HG03575 (cell line): Measurements from ENCODE around the gene SLC4A4.
A peak's percentile ranks its signal among the peaks of the same experiment; 100 is the strongest.

Source experiments
- ATAC-seq: cut with Tn5 transposase; IDR thresholded peaks from one replicate; pipeline ENCODE4 v1.9.1; 2021; ENCODE audit not compliant: unreplicated experiment, insufficient number of reproducible peaks, low FRiP score; ENCODE audit errors: extremely low read depth

The SLC4A4 gene

DNA sequence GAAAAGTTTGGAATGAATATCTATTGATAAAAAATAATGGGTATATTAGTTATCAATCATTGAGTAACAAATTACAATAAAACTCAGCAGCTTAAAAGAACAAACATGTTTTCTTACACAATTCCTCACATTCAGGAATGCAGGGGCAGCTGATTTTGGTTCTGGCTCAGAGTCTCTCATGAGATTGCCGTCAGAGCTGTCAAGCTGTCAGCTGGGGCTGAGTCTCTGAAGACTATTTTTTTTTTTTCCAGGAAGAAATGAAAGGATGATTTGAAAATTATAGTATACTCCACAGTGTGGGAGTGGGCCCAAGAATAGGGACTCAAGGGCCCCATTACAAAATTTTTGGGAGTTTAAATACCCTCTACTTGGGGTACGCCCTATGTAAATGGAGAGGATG lies 226.0 kb downstream of the SLC4A4 start:
- no peak for ATAC-seq

DNA sequence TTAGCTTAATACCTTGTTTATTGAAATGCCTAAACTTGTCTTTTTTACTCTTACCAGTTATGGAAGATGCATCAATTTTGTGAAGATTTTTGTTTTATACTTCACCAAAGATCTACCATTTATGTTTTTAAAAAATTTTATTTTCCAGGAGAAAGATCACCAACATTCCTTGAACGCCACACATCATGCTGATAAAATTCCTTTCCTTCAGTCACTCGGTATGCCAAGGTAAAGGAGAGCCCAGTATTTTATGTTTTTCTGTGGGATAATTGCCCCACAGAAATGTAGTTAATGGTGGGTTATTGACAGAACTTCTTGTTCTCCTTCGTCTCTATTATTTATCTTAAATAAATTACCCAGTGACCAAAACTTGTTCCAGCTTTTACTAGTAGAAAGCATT lies 228.0 kb downstream of the SLC4A4 start:
- no peak for ATAC-seq

DNA sequence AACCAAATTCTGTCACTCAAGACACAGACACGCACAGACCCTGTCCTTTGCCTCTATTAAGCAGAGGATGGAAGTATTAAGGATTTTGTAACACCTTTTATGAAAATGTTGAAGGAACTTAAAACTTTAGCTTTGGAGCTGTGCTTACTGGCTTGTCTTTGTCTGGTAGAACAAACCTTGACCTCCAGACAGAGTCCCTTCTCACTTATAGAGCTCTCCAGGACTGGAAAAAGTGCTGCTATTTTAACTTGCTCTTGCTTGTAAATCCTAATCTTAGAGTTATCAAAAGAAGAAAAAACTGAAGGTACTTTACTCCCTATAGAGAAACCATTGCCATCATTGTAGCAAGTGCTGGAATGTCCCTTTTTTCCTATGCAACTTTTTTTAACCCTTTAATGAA lies 229.3 kb downstream of the SLC4A4 start:
- no peak for ATAC-seq

DNA sequence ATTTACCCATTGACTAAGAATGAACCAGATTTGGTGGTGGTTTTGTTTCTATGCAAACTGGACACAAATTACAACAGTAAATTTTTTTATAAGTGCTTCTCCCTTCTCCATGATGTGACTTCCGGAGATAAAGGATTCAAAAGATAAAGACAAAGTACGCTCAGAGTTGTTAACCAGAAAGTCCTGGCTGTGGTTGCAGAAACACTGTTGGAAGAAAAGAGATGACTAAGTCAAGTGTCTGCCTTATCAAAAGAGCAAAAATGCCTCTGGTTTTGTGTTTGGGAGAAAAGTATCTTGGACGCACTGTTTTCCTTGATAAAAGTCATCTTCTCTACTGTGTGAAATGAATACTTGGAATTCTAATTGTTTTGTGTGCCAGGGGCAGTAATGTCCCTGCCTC lies 231.7 kb downstream of the SLC4A4 start:
- no peak for ATAC-seq

DNA sequence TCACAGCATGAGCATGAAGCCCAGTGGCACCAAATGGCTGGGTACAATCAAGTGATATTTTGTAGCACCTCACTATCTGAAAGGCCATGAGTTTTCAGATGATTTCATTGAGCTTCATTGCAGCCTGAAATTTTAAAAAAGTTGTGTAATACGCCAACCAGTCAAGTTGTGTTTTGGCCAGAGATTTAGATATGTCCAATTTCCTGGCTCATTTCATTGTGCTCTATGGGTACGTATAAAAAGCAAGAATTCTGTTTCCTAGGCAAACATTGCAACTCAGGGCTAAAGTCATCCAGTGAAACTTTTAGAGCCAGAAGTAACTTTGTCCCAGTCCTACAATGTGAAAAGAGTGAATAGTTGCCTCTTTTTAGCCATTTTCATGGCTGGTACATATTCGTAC lies 232.5 kb downstream of the SLC4A4 start:
- no peak for ATAC-seq

DNA sequence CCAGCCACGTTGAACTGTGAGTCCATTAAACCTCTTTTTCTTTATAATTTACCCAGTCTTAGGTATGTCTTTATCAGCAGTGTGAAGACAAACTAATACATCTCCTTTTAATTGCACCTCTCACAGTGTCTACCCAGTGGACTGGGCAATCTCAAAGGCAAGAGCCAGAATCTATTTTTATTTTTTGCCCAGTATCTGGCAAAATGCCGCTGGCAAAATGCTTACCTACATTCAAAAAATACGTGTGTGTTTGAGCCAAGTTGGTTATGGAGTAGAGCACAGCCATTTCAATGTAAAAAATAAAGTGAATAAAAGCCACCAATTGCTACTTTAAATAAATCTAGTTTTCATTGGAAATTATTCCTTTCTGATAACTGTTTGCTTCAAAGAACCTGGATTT lies 245.2 kb downstream of the SLC4A4 start:
- ATAC-seq: no peak

DNA sequence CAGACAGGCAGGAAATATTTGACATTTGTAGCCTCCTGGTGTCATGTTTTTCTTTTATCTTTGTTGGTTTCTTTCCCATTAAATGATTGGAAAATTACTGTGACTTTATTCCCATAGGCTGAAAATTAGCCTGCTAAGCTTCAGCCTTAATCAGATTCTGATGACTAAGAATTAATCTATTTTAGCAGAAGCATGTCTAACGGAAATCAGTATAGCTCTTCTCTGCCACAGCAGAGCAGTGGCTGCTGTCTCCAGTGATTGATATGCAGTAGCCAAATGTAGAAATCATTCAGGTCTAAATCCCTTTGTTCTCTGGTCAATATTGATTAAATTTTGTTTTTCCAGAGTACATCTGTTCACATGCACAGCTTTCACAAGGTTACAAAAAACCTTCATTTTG lies 245.8 kb downstream of the SLC4A4 start:
- ATAC-seq: no peak

DNA sequence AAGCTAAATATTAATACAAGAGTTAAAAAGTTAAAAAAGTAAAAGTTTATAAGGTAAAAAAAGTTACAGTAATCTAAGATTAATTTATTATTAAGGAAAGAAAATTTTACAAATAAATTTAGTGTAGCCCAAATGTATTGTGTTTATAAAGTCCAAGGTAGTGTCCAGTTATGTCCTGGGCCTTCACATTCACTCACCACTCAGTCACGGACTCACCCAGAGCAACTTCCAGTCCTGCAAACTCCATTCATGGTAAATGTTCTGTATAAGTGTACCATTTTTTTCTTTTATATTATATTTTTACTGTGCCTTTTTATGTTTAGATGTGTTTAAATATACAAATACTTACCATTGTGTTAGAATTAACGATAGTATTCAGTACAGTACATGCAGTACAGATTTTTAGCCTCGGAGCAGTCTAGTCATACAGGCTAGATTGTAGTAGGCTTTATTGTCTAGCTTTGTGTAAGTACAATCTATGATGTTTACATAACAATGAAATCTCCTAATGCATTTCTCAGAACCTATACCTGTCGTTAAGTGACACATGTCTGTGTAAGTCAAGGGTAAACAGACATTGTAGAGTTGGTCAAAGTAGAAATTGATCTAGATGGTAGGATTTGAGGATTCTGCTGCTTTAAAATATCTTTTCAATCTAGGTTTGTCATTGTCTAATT lies 247.4 kb downstream of the SLC4A4 start:
- no peak for ATAC-seq

DNA sequence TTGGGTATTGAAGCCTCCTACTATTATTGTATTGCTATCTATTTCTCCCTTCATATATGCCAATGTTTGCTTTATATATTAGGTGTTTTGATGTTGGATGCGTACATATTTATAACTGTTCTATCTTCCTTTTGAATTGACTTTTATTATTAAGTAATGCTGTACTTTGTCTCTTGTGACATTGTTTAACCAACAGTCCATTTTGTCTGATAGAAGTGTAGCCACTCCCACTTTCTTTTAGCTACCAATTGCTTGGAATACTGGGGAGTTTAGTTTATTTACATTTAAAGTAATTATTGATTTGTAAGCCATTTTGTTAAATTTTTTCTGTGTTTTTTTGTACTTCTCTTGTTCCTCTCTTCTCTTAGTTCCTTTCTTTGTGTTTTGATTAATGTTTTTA lies 249.2 kb downstream of the SLC4A4 start:
- ATAC-seq: no peak

DNA sequence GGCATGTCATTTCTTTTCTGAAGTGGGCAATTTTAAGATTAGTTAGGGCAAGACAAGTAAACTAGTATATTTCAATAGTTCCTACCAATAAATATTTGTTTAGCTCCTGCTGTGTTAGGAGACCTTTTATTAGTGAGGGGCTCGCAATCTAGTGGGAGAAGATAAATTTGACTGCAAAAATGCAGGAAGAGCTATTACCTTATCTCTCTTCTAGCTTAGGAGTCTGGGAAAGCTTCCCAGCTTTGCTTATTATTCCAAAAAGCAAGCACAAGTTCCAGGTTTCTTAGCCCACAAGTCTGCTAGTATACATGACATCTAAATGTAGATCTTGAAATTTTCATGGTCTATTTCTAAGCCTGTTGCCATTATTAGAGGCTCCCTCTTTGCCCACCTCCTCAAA lies 254.0 kb downstream of the SLC4A4 start:
- ATAC-seq: no peak

DNA sequence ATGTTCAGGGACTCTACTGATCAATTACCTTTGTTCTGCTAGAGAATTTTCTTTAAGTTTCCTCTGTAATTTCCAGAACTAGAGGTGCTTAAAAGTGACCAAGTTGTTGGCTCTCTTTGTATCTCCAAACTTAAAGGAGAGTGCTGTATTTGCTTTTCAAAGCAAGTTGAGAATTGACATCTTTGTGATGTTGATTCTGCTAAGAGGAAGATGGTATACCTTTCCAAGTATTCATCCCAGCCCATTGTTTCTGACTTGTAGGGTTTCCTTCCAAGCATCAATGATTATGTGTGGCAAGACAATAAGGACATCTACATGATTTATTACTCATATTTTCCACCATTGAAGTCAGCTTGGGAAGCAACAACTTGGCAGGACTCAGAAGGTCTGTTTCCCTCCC lies 254.5 kb downstream of the SLC4A4 start:
- ATAC-seq: no peak

DNA sequence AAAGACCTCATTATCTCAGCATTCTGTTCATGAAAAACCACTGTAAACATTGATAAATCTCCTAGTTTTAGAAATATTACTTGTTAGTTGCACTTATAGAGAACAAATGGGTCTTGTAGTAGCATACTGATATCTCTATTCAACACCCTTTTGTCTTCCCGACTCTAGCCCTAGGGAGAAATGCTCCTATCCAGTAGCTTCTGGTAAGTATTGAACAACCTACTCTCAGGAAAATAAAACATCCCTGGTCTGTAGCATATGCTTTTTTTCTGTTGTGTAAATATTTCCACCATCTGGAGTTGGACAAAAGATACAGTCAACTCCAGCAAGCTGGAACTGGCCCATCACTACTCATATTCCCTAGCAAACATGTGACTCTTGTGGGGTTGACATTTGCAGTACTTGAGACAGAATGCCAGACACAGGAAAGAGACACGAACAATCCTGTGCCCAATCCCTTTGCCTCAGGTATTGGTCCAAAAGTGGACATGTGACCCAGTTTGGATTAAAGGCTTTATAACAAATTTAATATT lies 256.8 kb downstream of the SLC4A4 start:
- no peak for ATAC-seq

DNA sequence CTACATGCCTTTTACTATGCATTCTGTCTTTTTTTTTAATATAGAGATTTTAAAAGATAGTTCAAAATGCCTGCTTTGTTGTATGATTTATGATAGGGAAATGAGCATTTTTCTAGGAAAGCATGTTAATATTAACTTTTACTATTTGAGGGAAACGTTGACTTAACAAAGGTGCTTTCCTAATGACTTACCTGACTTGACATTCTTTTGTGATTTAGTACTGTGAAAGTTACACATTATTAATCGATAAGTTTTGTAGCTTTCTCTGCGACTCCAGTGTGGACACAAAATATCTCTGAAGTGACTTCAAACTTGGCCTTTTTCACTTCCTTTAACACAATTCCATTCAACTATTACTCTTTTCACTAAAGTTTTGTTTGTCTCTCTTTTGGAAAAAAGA lies 260.8 kb downstream of the SLC4A4 start:
- no peak for ATAC-seq

DNA sequence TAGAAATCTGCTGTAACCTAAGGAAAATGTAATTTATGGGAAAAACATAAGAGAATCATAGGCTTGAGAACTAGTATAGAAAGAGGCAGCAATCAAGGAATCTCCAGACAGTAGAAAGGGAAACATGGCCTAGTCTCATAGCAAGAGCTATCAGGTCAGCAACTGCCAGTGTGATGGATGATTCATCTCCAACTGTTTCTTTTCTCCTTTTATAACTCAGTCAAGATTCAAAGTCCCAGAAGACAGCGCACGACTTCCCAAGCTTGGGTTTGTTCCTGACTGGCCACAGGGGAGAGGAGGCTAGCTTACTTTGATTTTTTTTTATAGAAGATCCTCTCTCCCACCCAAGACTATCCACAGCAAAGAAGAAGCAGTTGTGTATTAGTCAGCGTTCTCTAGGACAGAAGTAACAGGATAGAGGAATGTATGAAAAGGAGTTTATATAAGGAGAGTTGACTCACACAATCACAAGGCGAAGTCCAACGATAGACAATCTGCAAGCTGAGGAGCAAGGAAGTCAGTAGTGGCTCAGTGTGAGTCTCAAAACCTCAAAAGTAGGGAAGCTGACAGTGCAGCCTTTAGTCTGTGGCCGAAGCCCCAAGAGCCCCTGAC lies 263.6 kb downstream of the SLC4A4 start:
- no peak for ATAC-seq

DNA sequence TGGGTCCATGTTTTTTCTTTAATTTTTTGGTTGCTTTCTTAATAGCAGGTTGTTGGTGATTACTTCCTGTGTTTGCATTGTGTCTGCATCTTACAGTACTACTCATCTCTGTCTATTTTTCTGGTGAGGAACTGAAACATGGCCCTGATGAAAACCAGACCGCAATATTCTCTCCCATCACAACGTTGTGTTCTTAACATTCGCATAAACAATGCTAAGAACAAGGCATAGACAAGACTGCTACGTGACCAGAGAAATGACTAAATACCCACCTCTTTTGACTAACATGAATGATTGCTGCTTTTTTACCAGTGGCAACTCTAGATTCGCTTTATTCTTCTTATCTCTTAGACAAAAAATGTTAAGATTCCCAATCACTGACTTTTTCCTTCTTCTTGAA lies 266.0 kb downstream of the SLC4A4 start:
- ATAC-seq: peak; percentile 95

DNA sequence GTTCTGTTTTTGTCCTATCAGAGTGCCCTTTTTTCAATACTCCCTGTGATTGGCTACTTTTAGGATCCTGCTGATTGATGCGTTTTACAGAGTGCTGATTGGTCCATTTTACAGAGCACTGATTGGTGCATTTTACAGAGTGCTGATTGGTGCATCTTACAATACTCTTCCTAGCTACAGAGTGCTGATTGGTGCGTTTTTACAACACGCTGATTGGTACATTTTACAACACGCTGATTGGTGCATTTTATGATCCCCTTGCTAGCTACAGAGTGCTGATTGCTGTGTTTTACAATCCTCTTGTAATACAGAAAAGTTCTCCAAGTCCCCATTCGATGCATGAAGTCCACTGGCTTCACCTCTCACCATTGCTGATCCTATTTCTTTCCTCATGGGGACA lies 268.3 kb downstream of the SLC4A4 start:
- no peak for ATAC-seq

DNA sequence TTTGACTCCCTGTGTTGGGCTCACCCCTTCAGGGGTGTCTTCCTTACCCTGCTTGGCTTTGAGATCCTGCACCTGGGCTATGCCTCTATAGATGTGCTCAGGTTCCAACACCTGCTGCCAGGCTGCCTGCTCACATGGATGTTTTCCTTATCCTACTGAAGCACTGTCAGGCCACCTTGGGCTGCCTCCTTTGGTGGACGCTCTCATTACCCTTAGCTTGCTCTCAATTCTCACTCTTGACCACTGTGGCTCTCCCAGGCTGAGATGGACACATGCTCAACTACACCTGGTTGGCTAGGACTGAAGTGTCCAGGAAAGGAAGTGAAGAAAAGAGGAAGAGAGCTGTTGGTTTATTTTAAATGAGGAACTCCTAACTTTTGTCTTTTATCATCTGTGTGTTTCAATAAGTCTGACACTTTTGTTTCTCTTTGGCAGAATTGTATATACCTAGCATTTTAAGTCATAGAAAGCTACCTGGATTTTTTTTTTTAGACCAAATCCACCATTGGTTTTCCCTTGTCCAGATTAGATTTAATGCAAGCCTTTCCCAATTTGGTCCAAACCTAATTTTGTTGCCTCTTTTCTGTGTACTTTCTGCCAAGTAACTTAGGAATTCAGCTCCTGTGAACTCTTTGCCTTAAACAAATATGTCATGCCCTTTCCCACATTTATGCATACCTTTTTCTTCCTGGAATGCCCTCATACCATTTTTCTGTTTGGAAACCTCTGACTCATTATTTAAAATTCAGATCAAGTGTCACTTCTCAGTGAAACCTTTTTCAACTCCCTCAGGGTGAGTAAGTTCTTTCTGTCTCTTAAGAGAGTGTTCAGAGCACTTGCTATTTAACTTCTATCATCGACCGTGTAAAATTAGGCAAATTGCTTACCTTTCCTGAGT lies 269.2 kb downstream of the SLC4A4 start:
- ATAC-seq: no peak

DNA sequence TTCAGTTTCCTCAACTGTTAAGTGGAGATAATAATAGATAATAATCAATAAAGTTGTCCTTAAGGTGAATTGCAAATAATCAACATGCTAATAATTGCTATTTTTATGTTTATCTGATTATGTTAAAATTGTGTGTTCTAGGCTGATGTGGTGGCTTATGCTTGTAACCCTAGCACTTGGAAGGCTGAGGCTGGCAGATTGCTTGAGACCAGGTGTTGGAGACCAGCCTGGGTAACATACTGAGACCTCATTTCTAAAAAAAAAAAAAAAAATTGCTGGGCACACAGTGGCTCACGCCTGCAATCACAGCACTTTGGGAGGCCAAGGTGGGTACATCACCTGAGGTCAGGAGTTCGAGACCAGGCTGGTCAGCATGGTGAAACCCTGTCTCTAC lies 269.9 kb downstream of the SLC4A4 start:
- ATAC-seq: no peak

DNA sequence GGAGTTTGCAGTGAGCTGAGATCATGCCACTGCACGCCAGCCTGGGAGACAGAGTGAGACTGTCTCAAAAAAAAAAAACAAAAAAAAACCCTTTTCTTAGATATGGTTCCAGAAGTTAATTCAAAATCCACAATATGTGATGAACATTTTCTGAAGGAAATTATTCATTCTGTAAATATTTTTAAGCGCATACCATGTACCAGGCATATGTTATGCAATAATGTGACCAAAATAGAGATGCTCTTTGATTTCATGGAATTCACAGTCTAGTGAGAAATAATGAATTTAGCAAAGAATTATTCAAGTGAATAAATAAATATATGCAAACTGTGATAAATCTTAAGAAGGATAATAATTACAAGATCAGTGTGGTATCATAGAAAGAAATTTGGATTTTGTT lies 270.3 kb downstream of the SLC4A4 start:
- no peak for ATAC-seq

DNA sequence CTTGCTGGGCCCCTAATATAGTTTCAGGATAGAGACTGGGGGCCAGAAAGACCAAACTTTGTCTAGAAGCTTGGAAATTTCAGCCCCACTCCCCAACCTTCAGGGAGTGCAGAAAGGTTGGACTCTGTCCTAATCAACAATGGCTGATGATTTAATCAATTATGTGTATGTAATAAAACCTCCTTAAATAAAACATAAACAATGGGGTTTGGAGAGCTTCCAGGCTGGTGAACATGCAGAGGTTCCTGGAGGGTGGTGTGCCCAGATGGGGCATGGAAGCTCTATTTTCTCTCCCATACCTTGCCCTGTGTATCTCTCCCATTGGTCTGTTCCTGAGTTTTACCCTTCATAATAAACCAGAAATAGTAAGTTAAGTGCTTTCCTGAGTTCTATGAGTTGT lies 270.8 kb downstream of the SLC4A4 start:
- no peak for ATAC-seq
